Upper lobe of left lung (tissue), 6 donors: Measurements from ENCODE around the gene ASB18. TPM values are rescaled to one million over a fixed set of nuclear protein-coding genes. Genes with fewer than 3 reads are reported as not detected.
"Not testable (repeated sequence)": the region's sequence is repeated elsewhere in the genome, so short reads cannot be mapped to it uniquely, and the experiment has no call there.

Experiments
- ATAC-seq, 2 donors: fragments of 200-7000 bp; cut with Tn5 transposase; one replicate each; pipeline ENCODE4 v1.9.1; 2022; ENCODE audit warnings: mild to moderate bottlenecking in 2 of 2, moderate library complexity in 2 of 2; ENCODE audit not compliant: low FRiP score in 2 of 2
- DNase-seq, 2 donors: peaks; one replicate each; pipeline ENCODE4 v3.0.0-alpha.2; 2019 to 2020
- H3K27ac ChIP-seq, 4 donors: fragments of 200-600 bp; sonication (generic); one replicate each; pipeline ENCODE4 v1.5.1; 2016 to 2019
- H3K27me3 ChIP-seq, 4 donors: fragments of 200-600 bp; sonication (generic); one replicate each; pipeline ENCODE4 v1.5.1; 2017 to 2019
- H3K36me3 ChIP-seq, 4 donors: fragments of 200-600 bp; sonication (generic); one replicate each; pipeline ENCODE4 v1.5.1; 2016 to 2019
- H3K4me1 ChIP-seq, 4 donors: fragments of 200-600 bp; sonication (generic); one replicate each; pipeline ENCODE4 v1.5.1; 2018 to 2019
- H3K4me3 ChIP-seq, 4 donors: fragments of 200-600 bp; sonication (generic); one replicate each; pipeline ENCODE4 v1.5.1; 2017 to 2019; ENCODE audit warnings: mild to moderate bottlenecking in 2 of 4, moderate library complexity in 1 of 4
- H3K9me3 ChIP-seq, 4 donors: fragments of 200-600 bp; sonication (generic); one replicate each; pipeline ENCODE4 v1.5.1; 2018 to 2019
- EP300 ChIP-seq, 4 donors: sonication (generic); formaldehyde crosslinking; IDR thresholded peaks; one replicate each; pipeline ENCODE4 v1.5.1; 2017; ENCODE audit warnings: antibody characterized with exemption in 4 of 4, control low read depth in 2 of 4
- POLR2A ChIP-seq, 4 donors: fragments of 450-650 bp; IDR thresholded peaks; one replicate each; pipeline ENCODE4 v1.5.1; 2016 to 2017; ENCODE audit warnings: antibody characterized with exemption in 4 of 4, mild to moderate bottlenecking in 2 of 4
- POLR2AphosphoS5 ChIP-seq, 2 donors: sonication (generic); formaldehyde crosslinking; IDR thresholded peaks; one replicate each; pipeline ENCODE4 v1.5.1; 2017; ENCODE audit warnings: antibody characterized with exemption in 2 of 2
- WGBS, 2 donors: methylation state at CpG; one replicate each; pipeline ENCODE4 v1.1.5; 2017 to 2018; 5-methylcytosine and 5-hydroxymethylcytosine counted together
- total RNA-seq, 6 donors: library from RNA; depleted of rRNA in 4 of 6; stranded (reverse); fragments of >200 nt in 4 of 6; gene quantifications; one replicate each; pipeline versions ENCODE4 v1.1.0 to v1.2.1, GENCODE V29; 2016 to 2021
- TF ChIP-seq, protein P1 (sequence below), 6 experiments: fragments of 450-650 bp in 4 of 6; fragments of 200-600 bp in 2 of 6; sonication (generic) in 2 of 6; IDR thresholded peaks; one replicate each; pipeline ENCODE4 v1.5.1; 2016 to 2019; ENCODE audit warnings: antibody characterized with exemption in 6 of 6
- donor health status: DM: no; HTN: no; CAD: no; lungs with moderate emphysema.
- donor health status: DM: no; HTN: yes; CAD: no; lungs with severe emphysema.

ASB18 gene
- total RNA-seq, 6 donors from 2014 or later: not detected

DNA sequence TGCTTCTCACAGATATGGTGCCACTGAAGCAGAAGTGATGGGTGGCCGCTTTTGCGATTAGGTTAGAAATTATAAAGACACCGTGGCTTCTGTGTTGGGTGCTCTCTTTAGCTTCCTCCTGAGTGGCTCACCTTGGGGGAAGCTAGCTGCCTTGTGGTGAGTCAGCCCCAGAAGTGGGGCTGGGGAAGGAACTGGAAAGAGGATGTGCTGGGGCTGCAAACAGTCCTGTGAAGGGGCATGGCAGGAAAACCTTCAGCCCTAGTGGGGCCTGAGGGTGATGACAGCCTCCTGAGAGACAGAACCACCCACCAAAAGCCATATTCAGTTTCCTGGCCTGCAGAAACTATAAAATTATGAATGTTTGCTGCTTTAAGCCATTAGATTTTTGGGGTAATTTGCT lies 8.9 kb upstream of the ASB18 start:
- Histone ChIP-seq H3K27me3 (no peaks in the 10 kb centered on the region), H3K9me3 (peaks cover 0 to 12% (median 8%) of the 10 kb centered on the region in 4 donors), H3K36me3 (no peaks in the 10 kb centered on the region), H3K27ac (no peak overlapping the region), H3K4me1 (no peaks in the 10 kb centered on the region), H3K4me3 (no peak overlapping the region)
- ATAC-seq: no peak
- DNase-seq: no peak
- TF ChIP-seq, protein P1, sequence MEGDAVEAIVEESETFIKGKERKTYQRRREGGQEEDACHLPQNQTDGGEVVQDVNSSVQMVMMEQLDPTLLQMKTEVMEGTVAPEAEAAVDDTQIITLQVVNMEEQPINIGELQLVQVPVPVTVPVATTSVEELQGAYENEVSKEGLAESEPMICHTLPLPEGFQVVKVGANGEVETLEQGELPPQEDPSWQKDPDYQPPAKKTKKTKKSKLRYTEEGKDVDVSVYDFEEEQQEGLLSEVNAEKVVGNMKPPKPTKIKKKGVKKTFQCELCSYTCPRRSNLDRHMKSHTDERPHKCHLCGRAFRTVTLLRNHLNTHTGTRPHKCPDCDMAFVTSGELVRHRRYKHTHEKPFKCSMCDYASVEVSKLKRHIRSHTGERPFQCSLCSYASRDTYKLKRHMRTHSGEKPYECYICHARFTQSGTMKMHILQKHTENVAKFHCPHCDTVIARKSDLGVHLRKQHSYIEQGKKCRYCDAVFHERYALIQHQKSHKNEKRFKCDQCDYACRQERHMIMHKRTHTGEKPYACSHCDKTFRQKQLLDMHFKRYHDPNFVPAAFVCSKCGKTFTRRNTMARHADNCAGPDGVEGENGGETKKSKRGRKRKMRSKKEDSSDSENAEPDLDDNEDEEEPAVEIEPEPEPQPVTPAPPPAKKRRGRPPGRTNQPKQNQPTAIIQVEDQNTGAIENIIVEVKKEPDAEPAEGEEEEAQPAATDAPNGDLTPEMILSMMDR (IDR thresholded peaks at IDR 0.05): no peak
- TF ChIP-seq POLR2AphosphoS5 (IDR thresholded peaks at IDR 0.05) (no peak), POLR2A (IDR thresholded peaks at IDR 0.05) (no peak), EP300 (IDR thresholded peaks at IDR 0.05) (no peak)
- WGBS, 2 donors: 87 to 88% methylated on average over 3 of the region's 3 CpGs

DNA sequence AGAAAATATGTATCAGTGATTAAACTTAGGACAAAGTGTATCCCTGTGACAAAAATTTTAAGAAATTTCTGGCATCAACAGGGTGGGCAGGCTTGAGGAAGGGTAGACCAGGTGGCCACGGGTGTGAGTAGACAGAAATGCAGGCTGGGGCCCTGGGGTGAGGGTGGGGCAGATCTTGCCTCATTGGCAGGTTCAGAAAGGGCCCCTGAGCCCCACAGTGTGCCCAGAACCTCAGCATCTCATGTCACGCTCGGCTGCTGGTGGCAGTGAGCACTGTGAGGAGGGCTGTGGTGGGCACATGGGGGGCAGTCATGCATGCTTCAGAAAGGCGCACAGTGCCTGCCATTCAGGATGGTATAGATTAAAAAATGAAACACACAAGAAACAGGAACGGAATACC lies 7.6 kb upstream of the ASB18 start:
- H3K4me1 ChIP-seq: no peaks in the 10 kb centered on the region
- H3K9me3 ChIP-seq: peaks cover 0 to 9% (median 7%) of the 10 kb centered on the region in 4 donors
- H3K4me3 ChIP-seq: no peak overlapping the region
- DNase-seq (no peak), ATAC-seq (no peak)
- WGBS, 2 donors: 91 to 92% methylated on average over 5 of the region's 5 CpGs
- no peak overlapping the region for H3K27ac ChIP-seq
- no peaks in the 10 kb centered on the region for H3K27me3 ChIP-seq
- no peaks in the 10 kb centered on the region for H3K36me3 ChIP-seq
- no peak for TF ChIP-seq POLR2A (IDR thresholded peaks at IDR 0.05)

DNA sequence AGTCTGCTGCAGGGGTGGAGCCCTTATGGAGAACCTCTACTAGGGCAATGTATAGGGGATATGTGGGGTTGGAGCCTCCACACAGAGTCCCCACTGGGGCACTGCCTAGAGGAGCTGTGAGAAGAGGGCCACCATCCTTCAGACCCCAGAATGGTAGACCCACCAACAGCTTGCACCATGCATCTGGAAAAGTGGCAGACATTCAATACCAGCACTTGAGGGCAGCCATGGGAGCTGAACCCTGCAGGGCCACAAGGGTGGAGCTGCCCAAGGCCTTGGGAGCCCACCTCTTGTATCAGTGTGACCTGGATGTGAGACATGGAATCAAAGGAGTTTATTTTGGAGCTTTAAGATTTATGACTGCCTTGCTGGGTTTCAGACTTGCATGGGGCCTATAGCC lies 5.7 kb upstream of the ASB18 start:
- not testable (repeated sequence) for H3K36me3 ChIP-seq, H3K4me1 ChIP-seq, DNase-seq, H3K27me3 ChIP-seq, H3K27ac ChIP-seq, ATAC-seq, H3K9me3 ChIP-seq, H3K4me3 ChIP-seq

DNA sequence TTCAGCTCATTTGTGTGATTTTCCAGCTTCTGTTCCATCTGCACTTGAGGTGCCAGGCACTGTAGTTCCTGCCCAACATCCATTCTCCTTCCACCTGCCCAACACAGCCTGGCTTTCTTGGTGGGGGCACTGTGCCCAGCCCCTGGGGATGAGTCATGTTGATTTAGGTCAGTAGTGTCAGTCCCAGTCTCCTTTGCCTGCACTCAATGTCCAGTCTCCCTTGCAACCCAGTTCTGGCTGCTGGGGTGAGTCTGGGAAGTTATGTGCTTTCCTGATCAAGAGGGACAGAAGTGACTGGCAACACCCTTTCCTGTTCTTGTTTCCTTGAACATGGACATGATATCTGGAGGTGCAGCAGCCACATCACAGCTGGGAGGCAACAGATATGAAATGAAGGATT lies 1.5 kb upstream of the ASB18 start:
- no peaks in the 10 kb centered on the region for H3K36me3 ChIP-seq
- ATAC-seq (no peak), DNase-seq (no peak)
- no peaks in the 10 kb centered on the region for H3K27me3 ChIP-seq
- H3K4me3 ChIP-seq: no peak overlapping the region
- no peaks in the 10 kb centered on the region for H3K4me1 ChIP-seq
- H3K9me3 ChIP-seq: peaks cover 0 to 9% (median 7%) of the 10 kb centered on the region in 4 donors
- H3K27ac ChIP-seq: no peak overlapping the region
- TF ChIP-seq EP300 (IDR thresholded peaks at IDR 0.05) (no peak), POLR2AphosphoS5 (IDR thresholded peaks at IDR 0.05) (no peak), POLR2A (IDR thresholded peaks at IDR 0.05) (no peak)
- TF ChIP-seq, protein P1 (IDR thresholded peaks at IDR 0.05): no peak

DNA sequence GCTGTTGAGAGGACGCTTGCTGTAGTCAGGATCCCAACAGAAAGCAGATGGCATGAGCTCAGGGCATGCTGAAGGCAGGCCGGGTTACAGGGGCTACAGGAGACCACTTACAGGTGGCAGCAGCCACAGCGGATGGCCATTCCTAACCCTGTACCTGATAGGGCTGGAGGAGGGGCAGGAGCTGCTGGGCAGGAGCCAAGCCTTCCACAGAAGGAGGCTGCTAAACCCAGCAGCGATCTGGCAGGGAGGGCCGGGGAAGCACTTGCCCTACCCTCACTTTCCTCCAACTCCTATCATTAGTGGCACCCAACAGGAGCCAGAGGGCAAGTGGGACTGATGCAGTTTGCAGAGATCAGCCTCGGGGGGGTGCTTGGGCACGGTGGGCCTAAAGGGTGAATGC lies 2.0 kb downstream of the ASB18 start:
- no peaks in the 10 kb centered on the region for H3K36me3 ChIP-seq
- no peak for TF ChIP-seq EP300 (IDR thresholded peaks at IDR 0.05)
- TF ChIP-seq POLR2A (IDR thresholded peaks at IDR 0.05): no peak
- TF ChIP-seq POLR2AphosphoS5 (IDR thresholded peaks at IDR 0.05): no peak
- TF ChIP-seq, protein P1 (IDR thresholded peaks at IDR 0.05): no peak
- ATAC-seq (no peak), DNase-seq (no peak)
- no peaks in the 10 kb centered on the region for H3K27me3 ChIP-seq
- H3K4me1 ChIP-seq: no peaks in the 10 kb centered on the region
- H3K27ac ChIP-seq: no peak overlapping the region
- WGBS, 2 donors: 81 to 90% methylated on average over 5 to 7 of the region's 7 CpGs
- no peak overlapping the region for H3K4me3 ChIP-seq
- H3K9me3 ChIP-seq: no peaks in the 10 kb centered on the region

DNA sequence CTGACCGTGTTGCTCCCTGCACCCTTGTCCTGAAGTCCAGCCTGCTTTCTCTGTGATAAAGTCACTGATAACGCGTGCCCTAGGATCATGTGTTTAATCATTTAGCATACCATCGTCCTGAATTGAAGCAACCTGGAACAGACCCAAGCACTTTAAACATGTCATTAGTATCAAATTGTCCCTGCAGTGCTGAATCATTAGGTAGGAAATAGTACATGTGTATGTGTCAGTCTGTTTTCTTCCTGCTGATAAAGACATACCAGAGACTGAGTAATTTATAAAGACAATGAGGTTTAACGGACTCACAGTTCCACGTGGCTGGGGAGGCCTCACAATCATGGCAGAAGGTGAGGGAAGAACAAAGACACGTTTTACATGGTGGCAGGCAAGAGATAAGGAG lies 2.8 kb downstream of the ASB18 start:
- TF ChIP-seq, protein P1 (IDR thresholded peaks at IDR 0.05): no peak
- H3K4me1 ChIP-seq: no peaks in the 10 kb centered on the region
- H3K27ac ChIP-seq: no peak overlapping the region
- no peak overlapping the region for H3K4me3 ChIP-seq
- no peaks in the 10 kb centered on the region for H3K9me3 ChIP-seq
- DNase-seq: no peak
- 52 to 54% methylated on average over 7 of the region's 7 CpGs for WGBS, 2 donors
- no peaks in the 10 kb centered on the region for H3K27me3 ChIP-seq
- no peak for ATAC-seq
- H3K36me3 ChIP-seq: no peaks in the 10 kb centered on the region
